HG03196 (cell line): ENCODE measurements around the gene FGD4.
"Not testable (repeated sequence)": the region's sequence is repeated elsewhere in the genome, so short reads cannot be mapped to it uniquely, and the experiment has no call there.

Experiments
- ATAC-seq: cut with Tn5 transposase; IDR thresholded peaks from one replicate; pipeline ENCODE4 v1.9.1; 2021; ENCODE audit not compliant: unreplicated experiment

The FGD4 gene

GRCh38 chr12:32548691-32549281, 149.4 kb downstream of the FGD4 start:
- no peak for ATAC-seq

- ATAC-seq, result no peak
Measured at GRCh38 chr12:32549675-32550079, 150.3 kb downstream of the FGD4 start.

- ATAC-seq, result no peak
Measured at GRCh38 chr12:32551058-32551457, 151.7 kb downstream of the FGD4 start.

- ATAC-seq, result peak; percentile 92
Measured at GRCh38 chr12:32558903-32559302, 159.5 kb downstream of the FGD4 start.

- ATAC-seq, result no peak
Measured at GRCh38 chr12:32559434-32559833, 160.1 kb downstream of the FGD4 start.

GRCh38 chr12:32560520-32560919, 161.2 kb downstream of the FGD4 start:
- ATAC-seq, result no peak

- no peak for ATAC-seq
Measured at GRCh38 chr12:32561931-32562341, 162.6 kb downstream of the FGD4 start.

- ATAC-seq, result not testable (repeated sequence)
Measured at GRCh38 chr12:32562413-32562812, 163.1 kb downstream of the FGD4 start.

- ATAC-seq, result no peak
Measured at GRCh38 chr12:32566663-32567295, 167.4 kb downstream of the FGD4 start.

GRCh38 chr12:32567296-32567674, 167.9 kb downstream of the FGD4 start:
- ATAC-seq, result no peak

- ATAC-seq, result no peak
Measured at GRCh38 chr12:32568228-32568627, 168.9 kb downstream of the FGD4 start.

GRCh38 chr12:32569259-32569658, 169.9 kb downstream of the FGD4 start:
- ATAC-seq, result no peak

- ATAC-seq, result no peak
Measured at GRCh38 chr12:32574585-32574984, 175.2 kb downstream of the FGD4 start.

- no peak for ATAC-seq
Measured at GRCh38 chr12:32577328-32577727, 178.0 kb downstream of the FGD4 start.

GRCh38 chr12:32583534-32583933, 184.2 kb downstream of the FGD4 start:
- no peak for ATAC-seq

- no peak for ATAC-seq
Measured at GRCh38 chr12:32585680-32586079, 186.3 kb downstream of the FGD4 start.

GRCh38 chr12:32586390-32586789, 187.0 kb downstream of the FGD4 start:
- ATAC-seq, result no peak

GRCh38 chr12:32587581-32588495, 188.5 kb downstream of the FGD4 start:
- no peak for ATAC-seq

GRCh38 chr12:32588604-32589003, 189.2 kb downstream of the FGD4 start:
- no peak for ATAC-seq

GRCh38 chr12:32589165-32589865, 190.0 kb downstream of the FGD4 start:
- no peak for ATAC-seq

GRCh38 chr12:32595251-32595650, 195.9 kb downstream of the FGD4 start:
- ATAC-seq, result no peak
